Stomach (tissue), 4 donors: ENCODE measurements around the gene PRSS2.

ENCODE experiments used
- POLR2A ChIP-seq, 4 donors: fragments of 450-650 bp; IDR thresholded peaks; one replicate each; pipeline ENCODE4 v1.6.1; 2016; ENCODE audit warnings: antibody characterized with exemption in 4 of 4, control low read depth in 2 of 4, mild to moderate bottlenecking in 1 of 4, moderate library complexity in 1 of 4
- POLR2AphosphoS5 ChIP-seq, 3 donors: sonication (generic); formaldehyde crosslinking; IDR thresholded peaks; one replicate each; pipeline ENCODE4 v1.6.1; 2016; ENCODE audit warnings: antibody characterized with exemption in 3 of 3
- TF ChIP-seq, protein P1 (sequence below), 7 experiments: fragments of 450-650 bp in 4 of 7; fragments of 200-600 bp in 3 of 7; sonication (generic) in 3 of 7; IDR thresholded peaks; one replicate each; pipeline ENCODE4 v1.5.1; 2016 to 2019; ENCODE audit warnings: antibody characterized with exemption in 7 of 7, control low read depth in 2 of 7, mild to moderate bottlenecking in 1 of 7

DNA sequence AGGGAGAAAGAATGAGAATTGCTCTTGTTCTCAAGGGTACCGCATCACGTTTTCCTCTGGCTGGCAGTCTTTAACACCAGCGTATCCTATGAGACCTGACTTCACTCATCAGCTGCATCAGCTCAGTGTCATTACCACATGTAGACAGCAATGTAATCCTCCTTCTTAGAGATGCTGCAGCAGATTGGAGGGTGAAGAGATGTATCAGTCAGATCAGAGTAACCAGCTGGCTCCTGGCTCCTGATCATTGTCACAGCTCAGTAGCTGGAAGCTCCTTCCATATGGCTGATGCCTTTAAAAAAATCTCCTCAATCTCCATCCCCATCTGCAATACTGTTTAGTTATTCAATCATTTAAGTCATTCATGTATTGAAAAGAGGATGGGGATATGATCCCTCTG lies 44.4 kb downstream of the PRSS2 start:
- TF ChIP-seq, protein P1, sequence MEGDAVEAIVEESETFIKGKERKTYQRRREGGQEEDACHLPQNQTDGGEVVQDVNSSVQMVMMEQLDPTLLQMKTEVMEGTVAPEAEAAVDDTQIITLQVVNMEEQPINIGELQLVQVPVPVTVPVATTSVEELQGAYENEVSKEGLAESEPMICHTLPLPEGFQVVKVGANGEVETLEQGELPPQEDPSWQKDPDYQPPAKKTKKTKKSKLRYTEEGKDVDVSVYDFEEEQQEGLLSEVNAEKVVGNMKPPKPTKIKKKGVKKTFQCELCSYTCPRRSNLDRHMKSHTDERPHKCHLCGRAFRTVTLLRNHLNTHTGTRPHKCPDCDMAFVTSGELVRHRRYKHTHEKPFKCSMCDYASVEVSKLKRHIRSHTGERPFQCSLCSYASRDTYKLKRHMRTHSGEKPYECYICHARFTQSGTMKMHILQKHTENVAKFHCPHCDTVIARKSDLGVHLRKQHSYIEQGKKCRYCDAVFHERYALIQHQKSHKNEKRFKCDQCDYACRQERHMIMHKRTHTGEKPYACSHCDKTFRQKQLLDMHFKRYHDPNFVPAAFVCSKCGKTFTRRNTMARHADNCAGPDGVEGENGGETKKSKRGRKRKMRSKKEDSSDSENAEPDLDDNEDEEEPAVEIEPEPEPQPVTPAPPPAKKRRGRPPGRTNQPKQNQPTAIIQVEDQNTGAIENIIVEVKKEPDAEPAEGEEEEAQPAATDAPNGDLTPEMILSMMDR (IDR thresholded peaks at IDR 0.05) = no peak
- TF ChIP-seq POLR2A (IDR thresholded peaks at IDR 0.05) (no peak), POLR2AphosphoS5 (IDR thresholded peaks at IDR 0.05) (no peak)
